Measurements from ENCODE around the gene HDAC4. TPM values are rescaled to one million over a fixed set of nuclear protein-coding genes. Genes with fewer than 3 reads are reported as not detected.

HDAC4 gene
- total RNA-seq, 1 donor from 2014 or later = 6.8 TPM

- DNase-seq (ENCODE audit: low read depth, low spot score) = no peak
These were observed 194.8 kb downstream of the HDAC4 start for GRCh38 chr2:239206042-239206441.

DNA sequence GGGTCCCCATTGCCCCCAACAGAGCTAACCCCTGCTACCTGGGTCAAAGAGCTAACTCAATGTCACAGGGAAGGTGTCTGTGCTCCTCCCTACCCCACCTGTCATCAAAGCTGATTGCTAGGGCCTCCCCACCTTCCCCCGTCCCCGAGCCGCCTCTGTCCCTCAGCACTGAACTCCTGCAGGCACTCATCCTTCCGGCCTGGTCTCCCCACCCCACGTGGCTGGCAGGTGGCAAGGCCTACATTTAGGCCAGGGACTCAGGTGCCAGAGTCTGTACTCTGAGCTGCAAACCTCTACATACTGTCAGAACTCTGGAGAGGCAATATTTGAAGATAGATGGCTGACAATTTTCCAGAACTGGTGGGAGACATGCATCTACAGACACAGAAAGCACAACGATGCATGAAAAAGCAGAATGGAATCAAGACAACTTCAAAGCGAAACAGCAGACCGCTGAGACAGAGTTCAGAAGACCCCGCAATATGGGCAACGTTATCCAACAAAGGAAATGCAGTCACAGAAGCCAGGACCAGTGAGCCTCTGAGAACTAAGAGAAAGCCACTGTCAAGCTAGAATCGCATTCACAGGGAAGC lies 195.8 kb downstream of the HDAC4 start:
- no peak for DNase-seq (ENCODE audit: low read depth, low spot score)

GRCh38 chr2:239204136-239204875 lies 196.5 kb downstream of the HDAC4 start:
- no peak for DNase-seq (ENCODE audit: low read depth, low spot score)

DNA sequence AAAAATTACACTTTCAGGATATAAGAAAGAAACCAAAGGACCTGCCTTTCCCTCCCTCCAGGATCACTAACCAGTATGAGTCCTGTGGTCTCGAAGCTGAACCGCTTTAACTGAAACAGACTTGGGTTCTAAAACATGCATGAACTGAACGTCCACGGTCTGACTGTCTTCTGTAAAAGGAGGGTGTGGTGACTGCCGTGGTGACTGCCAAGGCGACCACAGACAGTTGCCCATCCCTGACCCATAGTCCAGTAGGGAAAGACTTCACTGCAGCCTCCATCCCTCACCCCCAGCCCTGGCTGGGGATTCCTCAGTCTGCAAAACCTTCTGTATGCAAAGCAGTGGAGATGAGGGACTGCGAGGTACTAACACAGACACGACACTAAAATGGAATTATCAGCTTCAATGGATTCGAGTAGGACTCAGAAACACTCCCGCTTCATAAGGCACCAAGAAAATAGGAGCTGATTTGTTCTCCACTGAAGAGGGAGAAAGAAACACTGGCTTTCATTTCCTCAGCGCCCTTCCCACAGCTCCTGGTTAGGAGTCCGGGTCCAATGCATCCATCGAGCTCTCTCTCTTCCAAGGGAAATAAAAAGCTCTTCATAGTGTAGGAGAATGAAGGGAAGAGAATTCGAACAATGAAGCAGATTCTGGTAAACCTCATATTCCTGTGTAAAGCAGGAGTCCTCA lies 197.2 kb downstream of the HDAC4 start:
- DNase-seq (ENCODE audit: low read depth, low spot score) = no peak

- no peak for DNase-seq (ENCODE audit: low read depth, low spot score)
These were observed 198.0 kb downstream of the HDAC4 start for GRCh38 chr2:239202836-239203235.

- no peak for DNase-seq (ENCODE audit: low read depth, low spot score)
These were observed 198.5 kb downstream of the HDAC4 start for GRCh38 chr2:239202343-239202742.

DNA sequence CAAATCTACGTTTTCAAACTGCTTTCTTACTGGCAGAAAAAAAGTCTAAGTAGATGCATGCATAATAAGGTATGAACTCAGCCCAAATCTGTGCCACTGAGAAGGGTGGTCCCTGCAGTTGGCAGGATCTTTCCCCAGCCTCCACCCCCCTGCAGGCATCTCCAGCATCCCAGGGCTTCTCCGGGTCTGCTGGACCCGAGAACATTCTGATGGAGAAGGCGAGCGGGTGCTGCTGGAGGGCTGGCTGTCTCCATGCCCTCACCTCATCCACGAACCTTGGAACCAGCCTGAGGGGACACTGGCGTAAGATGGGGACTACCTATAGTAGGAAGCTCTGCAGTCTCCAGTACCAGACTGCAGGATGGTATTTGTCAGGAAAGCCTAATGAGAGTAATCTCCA lies 198.9 kb downstream of the HDAC4 start:
- no peak for DNase-seq (ENCODE audit: low read depth, low spot score)

DNA sequence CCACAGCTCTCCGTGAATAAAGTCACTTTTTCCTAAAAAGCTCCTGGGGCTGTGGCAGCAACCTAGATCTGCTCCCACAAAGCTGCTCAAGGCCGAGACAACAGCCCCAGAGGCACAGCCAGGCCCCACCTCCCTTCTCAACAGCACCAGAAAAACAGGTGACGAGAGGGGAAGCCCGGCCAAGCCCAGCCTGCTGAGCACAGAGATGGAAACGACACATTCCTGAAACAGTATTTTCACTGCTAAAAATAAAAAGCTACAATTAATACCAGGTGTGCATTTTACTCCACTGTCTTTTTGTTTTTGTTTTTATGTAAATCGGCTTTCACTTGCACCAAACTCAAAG lies 199.3 kb downstream of the HDAC4 start:
- DNase-seq (ENCODE audit: low read depth, low spot score) = no peak

DNA sequence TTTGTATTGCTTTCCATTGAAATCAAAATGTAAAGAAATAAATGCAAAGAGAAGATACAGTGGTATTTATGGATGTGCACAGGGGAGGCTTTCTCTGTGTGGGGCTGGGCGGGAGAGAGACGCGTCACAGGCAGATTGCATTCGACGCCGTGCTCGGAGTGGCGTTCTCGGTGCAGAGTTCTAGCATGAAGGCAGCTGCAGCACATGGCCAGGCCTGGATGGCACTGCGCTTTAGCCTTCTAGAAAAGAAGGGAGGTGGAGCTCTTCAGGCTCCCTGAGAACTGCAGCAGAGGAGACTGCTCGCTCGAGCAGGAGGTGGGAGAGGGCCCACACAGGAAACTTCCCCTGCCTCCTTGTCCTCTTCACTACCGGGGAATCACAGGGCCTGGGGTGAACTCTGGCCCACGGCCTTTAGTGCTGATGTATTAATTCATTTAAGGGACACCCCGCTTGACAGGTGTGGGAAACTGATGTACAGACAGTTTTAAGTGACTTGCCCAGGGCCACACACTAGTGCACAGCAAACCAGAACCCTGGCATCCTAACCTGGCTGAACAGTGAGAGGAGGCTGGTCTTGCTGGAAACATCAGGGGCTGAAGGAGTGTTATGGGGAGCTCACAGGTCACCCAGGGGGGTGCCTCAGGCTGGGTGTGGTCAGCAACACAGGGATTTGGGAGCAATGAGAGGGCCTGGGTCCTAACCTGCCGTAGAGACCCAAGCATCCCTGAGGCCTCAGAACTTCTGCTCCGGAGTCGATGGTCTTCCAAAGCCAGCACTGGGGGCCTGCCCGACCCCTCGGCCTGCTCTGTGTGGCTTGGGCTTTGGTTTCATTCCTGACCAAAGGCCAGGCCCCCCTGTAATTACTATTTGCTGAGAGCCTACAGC lies 199.9 kb downstream of the HDAC4 start:
- no peak for DNase-seq (ENCODE audit: low read depth, low spot score)

DNA sequence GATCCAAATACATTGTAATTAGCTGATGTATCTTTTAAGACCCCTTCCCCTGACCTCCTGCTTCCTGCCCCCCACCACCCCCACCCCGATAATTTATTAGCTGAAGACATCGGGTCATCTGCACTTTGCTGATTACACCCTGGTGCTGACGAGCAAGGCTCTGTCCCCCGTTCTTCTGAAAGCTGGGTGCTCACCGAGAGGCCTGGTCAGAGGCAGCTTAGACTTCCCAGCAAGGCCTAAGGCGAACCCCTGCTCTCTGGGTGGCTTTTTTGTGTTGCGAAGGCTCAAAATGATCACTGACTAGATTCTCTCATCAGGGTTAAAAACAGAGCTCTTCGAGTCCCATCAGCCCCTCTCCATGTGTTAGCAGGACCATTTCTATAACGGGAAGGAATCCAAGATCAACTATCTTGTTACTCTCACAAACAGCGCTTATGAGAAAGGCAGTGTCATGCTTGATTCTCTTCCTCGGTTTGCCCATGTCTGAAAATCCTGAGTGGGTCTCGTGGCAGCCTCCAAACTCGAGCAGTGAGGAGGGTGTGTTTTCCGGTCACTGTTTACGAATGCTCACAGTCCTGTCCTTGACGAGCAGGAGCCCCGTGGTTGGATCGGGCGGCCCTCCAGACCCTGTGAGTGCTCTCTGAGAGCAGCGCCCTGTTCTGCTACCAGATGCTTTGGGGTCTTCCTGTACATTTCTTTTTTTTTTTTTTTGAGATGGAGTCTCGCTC lies 201.6 kb downstream of the HDAC4 start:
- DNase-seq (ENCODE audit: low read depth, low spot score) = no peak

- no peak for DNase-seq (ENCODE audit: low read depth, low spot score)
These were observed 202.6 kb downstream of the HDAC4 start for GRCh38 chr2:239198221-239198620.

DNA sequence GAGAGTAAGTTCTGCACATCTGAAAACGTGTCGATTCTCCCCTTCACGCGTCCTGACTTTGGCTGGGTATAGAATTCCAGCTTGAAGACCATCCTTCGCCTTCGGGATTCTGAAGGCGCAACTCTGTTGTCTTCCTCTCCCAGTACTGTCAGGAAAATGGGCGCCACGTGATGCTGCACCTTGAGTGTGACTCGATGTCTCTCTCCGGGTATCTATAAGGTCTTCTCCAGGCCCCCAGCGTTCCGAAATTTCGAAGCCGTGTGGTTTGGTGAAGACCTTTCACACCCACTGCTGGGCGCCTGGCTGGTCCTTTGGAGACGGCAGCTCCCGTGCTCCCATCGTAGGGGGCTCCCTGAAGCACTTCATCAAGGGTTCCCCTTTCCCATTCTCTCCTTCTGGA lies 203.7 kb downstream of the HDAC4 start:
- no peak for DNase-seq (ENCODE audit: low read depth, low spot score)

GRCh38 chr2:239196474-239197021 lies 204.3 kb downstream of the HDAC4 start:
- no peak for DNase-seq (ENCODE audit: low read depth, low spot score)

DNA sequence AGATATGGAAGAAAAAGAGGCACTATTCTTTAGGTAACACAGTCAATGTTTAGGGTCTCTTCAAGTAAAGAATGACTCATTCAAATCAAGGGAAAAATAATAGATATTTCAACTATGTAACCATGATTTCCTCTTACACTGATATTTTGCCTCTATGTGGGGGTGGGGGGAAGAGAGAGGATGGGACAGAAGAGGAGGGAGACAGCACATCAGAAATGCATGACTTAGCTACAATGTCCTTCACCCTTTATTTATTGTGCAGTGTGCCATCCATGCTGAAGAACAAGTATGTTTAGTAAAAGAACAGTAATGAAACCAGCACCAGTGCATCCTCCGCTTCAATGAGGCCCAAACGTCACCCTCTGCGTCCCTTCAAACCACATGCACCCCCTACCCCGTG lies 204.8 kb downstream of the HDAC4 start:
- DNase-seq (ENCODE audit: low read depth, low spot score) = no peak

DNA sequence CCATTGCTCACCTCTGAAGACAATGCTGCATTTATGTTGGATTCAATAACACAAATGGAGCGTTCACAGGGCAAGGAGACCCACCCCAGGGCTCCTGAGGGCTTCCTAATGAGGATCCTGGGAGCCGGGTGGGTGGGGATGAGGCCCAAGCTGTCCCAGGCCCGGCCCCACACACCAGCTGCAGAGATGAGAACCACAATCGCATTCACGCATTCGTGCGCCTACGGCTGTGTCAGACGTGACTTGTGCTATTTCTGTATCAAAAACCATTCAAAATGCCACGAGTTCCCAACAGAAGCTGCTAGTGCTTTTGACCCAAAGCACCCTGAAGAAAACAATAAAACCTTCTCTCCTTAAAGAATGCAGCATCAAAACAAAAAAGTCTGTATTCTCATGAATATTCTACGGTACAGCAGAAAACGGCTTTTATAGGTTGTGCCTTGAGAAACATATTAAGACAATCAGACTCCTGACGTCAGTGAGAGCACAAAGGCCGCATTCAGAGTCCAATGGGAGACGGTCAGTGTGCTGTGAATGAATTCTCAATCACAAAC lies 205.4 kb downstream of the HDAC4 start:
- no peak for DNase-seq (ENCODE audit: low read depth, low spot score)

- no peak for DNase-seq (ENCODE audit: low read depth, low spot score)
These were observed 206.0 kb downstream of the HDAC4 start for GRCh38 chr2:239194731-239195317.

- DNase-seq (ENCODE audit: low read depth, low spot score) = no peak
These were observed 206.7 kb downstream of the HDAC4 start for GRCh38 chr2:239193925-239194677.

GRCh38 chr2:239193401-239193811 lies 207.4 kb downstream of the HDAC4 start:
- no peak for DNase-seq (ENCODE audit: low read depth, low spot score)

GRCh38 chr2:239192975-239193374 lies 207.8 kb downstream of the HDAC4 start:
- no peak for DNase-seq (ENCODE audit: low read depth, low spot score)
